Hepatocyte (in vitro differentiated cells): ENCODE measurements around the gene MAPK13.

Experiments
- CTCF ChIP-seq: fragments of 200-600 bp; sonication (generic); IDR thresholded peaks from 2 replicates; pipeline ENCODE4 v1.5.1; 2016; ENCODE audit warnings: antibody characterized with exemption, mild to moderate bottlenecking; ENCODE audit not compliant: poor library complexity
- EZH2 ChIP-seq: fragments of 200-600 bp; sonication (generic); IDR thresholded peaks from 2 replicates; pipeline ENCODE4 v1.6.1; 2016; ENCODE audit warnings: antibody characterized with exemption, mild to moderate bottlenecking, borderline replicate concordance

GRCh38 chr6:36180126-36180525 lies 49.8 kb downstream of the MAPK13 start:
- no peak for TF ChIP-seq CTCF
- TF ChIP-seq EZH2 = no peak
